Central memory CD4-positive, alpha-beta T cell (primary cell): Measurements from ENCODE around the gene ABCB7.
"Not testable (repeated sequence)": the region's sequence is repeated elsewhere in the genome, so short reads cannot be mapped to it uniquely, and the experiment has no call there.

Source experiments
- DNase-seq: peaks from one replicate; pipeline ENCODE4 v3.0.0; 2022

ABCB7 gene

DNA sequence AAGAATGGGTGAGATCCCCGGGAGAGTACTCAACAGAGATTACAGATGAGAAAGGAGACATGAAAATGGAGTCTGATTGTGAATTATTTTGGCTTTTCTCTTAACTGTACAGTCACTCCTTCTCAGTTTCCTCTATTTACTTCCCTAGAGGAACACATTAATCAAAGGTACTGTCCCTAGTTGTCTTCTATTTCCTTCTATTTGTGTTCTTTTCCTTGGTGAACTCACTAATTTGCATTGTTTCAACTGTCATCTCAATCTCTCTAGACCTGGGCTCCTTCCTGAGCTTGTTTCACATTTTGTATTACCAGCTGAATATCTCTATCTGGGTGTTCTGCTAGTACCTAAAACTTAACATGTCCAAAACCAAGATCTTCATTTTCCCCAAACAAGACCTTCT lies 59.8 kb downstream of the ABCB7 start:
- DNase-seq: no peak

GRCh38 chrX:75086731-75087195 lies 69.3 kb downstream of the ABCB7 start:
- DNase-seq: no peak

- no peak for DNase-seq
These were observed 71.3 kb downstream of the ABCB7 start for GRCh38 chrX:75084757-75085156.

GRCh38 chrX:75076429-75076828 lies 79.7 kb downstream of the ABCB7 start:
- no peak for DNase-seq

GRCh38 chrX:75074475-75074874 lies 81.6 kb downstream of the ABCB7 start:
- no peak for DNase-seq

- DNase-seq: no peak
These were observed 84.7 kb downstream of the ABCB7 start for GRCh38 chrX:75071334-75071733.

DNA sequence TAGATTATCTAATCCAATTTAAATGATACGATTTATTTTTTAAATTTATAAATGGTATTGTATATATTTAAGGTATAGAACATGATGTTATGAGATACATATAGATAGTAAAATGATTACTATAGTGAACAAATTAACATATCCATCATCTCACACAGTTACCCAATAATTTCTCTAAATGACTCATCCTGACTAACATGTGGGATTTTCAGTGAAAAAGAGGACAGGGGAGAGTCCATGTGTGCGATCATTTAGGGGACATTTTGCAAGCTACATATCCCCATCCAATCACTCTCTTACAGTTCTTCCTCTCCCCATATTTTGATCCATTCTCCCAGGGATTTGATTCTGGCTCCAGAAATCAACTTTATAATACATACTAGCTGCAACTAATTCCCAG lies 88.2 kb downstream of the ABCB7 start:
- no peak for DNase-seq

- no peak for DNase-seq
These were observed 94.4 kb downstream of the ABCB7 start for GRCh38 chrX:75061701-75062100.

GRCh38 chrX:75051047-75051446 lies 105.0 kb downstream of the ABCB7 start:
- DNase-seq: no peak

DNA sequence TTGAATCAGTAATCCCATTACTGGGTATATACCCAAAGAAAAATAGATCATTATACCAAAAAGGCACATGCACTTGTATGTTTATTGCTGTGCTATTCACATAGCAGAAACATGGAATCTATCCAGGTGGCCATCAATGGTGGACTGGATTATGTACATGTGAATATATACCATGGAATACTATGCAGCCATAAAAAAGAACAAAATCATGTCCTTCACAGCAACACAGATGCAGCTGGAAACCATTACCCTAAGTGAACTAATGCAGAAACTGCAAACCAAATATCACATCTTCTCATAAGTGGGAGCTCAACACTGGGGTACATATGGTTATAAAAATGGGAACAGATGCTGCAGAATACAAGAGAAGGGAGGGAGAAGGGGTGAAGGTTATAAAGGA lies 110.7 kb downstream of the ABCB7 start:
- no peak for DNase-seq

DNA sequence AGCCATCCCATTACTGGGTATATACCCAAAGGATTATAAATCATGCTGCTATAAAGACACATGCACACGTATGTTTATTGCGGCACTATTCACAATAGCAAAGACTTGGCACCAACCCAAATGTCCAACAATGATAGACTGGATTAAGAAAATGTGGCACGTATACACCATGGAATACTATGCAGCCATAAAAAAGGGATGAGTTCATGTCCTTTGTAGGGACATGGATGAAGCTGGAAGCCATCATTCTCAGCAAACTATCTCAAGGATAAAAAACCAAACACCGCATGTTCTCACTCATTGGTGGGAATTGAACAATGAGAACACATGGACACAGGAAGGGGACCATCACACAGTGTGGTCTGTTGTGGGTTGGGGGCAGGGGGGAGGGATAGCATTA lies 111.9 kb downstream of the ABCB7 start:
- not testable (repeated sequence) for DNase-seq

DNA sequence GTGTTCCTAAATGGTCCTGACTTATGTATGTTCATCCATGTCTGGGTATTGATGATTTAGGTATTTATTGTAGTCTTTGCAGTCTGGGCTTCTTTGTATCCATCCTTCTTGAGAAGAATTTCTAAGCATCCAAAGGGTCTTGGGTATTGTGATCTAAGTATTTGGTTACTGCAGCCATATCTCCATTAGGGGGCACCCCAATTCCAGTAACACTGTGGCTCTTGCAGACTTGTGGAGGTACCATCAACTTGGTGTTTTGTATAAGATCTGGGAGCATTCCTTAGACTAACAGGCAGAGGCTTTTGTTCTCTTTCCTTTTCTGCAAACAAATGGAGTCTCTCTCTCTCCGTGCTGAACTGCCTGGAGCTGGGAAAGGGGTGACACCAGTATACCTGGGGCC lies 117.2 kb downstream of the ABCB7 start:
- DNase-seq: no peak
